SHP77 (cell line): ENCODE results near the gene ZNF414.

Experiments
- DNase-seq, 2 experiments: peaks; one replicate each; lab custom pipeline; 2025; lab: John Stamatoyannopoulos, UW

Gene ZNF414

DNA sequence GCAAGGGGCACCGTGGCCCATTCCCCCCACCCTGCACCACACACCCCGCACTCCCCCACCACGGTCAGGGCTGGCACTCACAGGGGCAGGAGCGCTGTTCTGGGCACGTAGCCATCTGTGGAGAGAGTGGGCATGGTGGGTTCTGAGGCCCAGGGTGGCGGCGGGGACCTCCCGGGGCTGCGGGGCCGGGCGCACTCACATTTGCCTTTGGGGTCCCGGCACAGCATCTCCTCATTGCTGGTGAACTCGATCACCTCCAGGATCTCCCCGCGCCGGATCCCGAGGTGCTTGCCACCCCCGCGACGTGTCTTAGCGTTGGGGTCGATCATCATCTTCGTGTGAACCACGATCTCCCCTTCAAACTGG, 23.6 kb downstream of the ZNF414 start:
- no peak for DNase-seq

DNA sequence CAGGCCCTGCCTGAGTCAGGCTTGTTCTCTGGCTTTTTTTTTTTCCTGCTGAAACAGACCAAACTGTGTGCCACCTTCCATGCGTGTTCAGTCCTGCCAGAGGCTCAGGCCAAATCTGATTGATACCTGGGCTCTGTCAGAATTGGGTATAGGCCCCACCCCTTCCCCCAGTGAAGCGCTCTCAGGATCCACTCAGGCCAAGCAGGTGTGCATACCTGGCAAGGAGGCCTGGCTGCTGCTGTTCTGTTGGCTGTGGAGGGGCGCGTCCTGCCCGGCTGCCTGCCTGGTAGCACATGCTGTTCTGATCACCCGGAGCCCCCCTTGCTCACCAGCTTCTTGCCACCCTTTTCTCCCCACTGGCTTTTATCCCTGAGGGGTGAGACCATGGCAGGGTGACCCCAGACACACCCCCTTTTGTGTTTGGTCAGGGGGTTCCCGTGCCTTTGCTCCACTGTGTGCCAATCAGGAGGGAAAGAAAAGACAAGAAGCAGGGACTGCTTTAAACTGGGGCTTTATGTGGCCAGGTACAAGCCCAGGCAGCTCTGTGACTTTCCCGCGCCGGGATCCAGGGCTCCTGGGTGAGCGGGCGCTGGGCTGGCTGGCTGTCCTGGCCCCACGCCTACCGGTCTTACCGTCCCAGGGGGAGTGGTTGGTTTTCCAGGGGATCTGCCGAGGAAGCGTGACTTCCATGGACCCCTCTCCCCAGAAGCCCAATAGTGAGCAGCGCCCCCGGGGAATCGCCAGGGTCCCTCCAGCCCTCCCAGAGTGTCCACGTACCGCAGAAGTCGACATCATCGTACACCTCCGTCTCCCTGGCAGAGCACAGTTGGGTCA, 24.2 kb downstream of the ZNF414 start:
- DNase-seq = no peak

DNA sequence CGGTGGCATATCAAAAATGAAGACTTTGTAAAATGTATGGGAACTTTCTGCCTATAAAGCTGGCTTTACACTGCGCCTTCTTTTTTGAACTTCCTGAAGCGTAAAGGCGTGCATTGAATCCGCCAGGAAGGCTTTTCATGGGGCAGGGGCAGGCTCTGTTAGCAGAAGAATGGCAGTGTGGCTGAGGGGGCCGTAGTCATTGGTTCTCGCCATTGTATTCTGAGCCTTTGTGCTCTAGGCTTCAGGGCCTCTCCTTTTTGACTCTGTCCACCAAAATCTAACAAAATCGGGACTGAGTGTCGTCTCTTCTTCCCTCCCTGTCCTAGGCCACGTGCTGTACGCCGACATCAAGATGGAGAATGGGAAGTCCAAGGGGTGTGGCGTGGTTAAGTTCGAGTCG, 25.6 kb downstream of the ZNF414 start:
- DNase-seq = no peak

DNA sequence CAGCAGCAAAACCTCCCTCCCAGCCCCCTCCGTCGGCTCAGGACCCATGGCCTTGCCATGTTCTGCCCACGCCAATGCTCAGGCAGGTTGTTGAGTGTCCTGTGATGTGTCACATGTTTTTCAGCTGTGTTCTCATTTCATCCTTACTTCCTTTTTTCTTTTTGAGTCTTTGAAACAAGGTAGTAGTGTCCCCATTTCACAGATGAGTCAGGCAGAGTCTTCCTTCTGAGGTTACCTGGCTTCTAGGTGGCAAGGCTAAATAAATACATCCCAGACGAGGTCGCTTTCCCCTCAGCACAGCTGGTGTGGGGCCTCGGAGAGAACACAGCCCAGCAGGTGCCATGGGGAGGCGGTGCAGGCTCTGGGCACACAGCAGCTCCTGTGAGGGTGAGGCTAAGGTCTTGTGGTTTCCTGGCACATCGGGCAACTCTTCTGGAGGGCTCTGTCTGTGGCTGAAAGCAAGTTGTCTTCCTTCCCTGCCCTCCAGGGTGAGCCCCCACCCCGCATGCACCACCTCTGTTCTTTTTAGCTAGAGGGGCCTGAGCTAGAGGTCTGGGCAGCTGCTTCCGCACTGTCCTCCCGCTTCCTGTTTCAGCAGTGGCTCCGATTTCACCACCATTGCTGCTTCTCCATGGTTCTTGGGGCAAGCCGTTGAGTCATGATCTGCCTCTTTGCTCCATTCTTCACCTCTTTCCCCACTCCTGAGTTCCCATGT, 26.7 kb downstream of the ZNF414 start:
- DNase-seq = no peak

DNA sequence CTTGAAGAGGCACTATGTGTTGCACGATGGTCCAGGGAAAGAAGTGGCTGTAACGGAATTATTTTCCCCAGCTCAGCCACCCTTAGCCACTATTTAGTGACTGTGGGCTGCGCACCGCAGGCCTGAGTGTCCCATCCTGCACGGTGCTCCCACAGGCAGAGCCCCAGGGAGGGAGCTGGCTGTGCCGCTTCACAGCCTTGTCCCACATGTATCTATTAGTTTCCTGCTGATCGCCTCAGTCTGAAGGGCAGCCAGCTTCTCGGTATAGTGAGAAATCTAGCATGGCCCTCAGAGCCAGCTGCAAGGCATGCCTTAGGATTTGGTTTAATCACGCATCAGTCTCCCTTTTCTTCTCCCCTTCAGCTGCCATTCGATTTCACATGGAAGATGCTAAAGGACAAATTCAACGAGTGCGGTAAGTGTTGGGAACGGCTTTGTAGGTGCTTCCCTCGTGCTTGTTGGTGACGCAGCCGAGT, 27.3 kb downstream of the ZNF414 start:
- no peak for DNase-seq

DNA sequence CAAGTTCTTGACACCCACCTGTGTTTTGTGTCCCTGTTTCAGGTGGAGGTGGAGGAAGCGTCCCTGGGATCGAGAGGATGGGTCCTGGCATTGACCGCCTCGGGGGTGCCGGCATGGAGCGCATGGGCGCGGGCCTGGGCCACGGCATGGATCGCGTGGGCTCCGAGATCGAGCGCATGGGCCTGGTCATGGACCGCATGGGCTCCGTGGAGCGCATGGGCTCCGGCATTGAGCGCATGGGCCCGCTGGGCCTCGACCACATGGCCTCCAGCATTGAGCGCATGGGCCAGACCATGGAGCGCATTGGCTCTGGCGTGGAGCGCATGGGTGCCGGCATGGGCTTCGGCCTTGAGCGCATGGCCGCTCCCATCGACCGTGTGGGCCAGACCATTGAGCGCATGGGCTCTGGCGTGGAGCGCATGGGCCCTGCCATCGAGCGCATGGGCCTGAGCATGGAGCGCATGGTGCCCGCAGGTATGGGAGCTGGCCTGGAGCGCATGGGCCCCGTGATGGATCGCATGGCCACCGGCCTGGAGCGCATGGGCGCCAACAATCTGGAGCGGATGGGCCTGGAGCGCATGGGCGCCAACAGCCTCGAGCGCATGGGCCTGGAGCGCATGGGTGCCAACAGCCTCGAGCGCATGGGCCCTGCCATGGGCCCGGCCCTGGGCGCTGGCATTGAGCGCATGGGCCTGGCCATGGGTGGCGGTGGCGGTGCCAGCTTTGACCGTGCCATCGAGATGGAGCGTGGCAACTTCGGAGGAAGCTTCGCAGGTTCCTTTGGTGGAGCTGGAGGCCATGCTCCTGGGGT, 28.2 kb downstream of the ZNF414 start:
- no peak for DNase-seq

DNA sequence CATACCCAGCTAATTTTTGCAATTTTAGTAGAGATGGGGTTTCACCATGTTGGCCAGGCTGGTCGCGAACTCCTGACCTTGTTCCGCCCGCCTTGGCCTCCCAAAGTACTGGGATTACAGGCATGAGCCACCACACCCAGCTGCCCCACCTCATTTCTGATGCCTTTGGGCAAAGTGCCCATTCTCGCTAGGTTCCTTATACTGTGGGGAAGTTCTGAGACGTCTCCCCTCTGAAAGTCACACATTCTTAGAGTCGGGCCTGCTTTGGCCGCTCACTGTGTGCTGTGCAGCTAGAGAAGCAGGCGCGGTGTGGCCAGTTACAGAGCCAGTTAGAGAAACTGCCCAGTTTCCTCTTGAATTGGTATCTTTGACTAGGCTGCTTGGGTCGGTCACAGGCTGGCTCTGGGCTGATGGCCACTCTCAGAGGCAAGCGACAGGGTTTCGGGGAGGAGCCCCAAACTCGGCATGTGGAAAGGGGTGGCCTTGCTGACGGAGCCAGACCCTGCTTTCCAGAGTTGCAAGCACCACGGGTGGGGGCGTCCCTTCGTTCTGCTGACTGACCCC, 29.6 kb downstream of the ZNF414 start:
- DNase-seq = no peak

DNA sequence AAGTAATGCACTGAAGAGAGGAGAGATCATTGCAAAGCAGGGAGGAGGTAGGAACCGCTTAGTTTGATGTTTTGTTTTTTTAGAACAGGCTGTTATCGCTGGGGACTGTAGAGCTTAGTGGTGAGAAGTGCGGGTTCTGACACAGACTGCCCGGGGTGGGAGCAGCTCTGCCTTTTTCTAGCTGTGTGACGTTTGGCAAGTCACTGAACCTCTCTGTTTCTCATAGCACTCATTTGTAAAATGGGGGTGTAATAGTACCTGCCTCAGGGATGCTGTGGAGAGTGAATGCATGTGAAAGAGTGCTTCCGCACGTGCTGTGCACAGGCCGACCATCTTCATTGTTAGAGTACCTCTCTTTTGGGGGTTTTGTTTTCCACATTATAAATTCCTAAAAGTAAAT, 30.8 kb downstream of the ZNF414 start:
- DNase-seq = no peak

DNA sequence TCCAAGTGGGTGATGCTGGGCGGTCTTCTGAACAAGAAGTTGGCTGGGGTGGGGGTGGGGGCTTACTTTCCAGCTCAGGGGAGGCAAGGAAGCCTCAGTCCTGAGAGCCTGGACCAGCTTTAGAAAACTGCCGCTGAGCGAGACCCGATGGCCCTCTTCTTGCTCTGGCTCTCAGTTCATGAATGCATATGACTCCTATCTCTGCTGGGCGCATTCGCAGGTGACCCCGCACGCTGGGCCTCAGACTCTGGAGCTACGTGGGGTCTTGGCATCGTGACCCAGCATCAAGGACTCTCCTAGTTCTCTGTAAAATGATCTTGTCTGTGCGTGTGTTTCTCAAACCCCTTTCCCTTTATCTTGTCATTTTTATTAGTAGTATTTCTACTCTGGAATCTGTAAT, 31.3 kb downstream of the ZNF414 start:
- no peak for DNase-seq

DNA sequence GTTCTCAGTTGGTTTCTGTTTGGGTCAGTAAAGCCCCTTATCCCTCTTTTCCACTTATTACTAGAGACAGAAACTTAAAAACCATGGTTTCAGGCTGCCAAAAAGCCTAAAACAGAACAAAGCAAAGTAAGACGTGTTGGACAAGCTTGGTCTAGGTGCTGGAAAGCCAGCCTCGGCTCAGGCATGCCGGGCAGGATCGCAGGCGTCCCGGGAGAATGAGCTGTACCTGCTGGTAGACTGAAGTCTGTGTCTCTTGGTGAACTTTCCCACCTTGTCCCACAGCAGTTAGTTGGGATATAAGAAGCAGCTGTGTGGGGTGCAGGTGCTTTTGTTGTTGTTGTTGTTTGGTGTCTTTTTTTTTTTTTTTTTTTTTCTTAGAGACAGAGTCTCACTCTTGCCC, 32.4 kb downstream of the ZNF414 start:
- no peak for DNase-seq

DNA sequence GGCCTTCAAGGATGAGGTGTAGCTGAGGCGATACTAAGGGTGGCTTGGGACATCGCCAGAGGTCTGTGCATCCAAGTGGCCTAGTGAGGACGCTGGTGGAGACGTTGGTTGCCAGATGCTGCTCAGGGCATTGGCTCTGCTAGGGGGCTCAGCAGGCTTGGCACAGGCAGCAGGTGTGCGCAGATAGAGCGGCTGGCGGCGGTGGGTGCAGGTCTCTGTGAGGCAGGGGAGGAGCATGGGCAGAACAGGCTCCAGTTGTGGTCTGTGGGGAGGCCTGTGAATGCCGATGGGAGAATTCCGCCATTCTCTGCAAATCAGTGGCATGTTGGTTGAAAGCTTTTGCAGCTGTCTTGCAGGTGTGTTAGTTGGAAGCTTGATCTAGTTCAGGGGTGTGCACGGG, 32.8 kb downstream of the ZNF414 start:
- DNase-seq = no peak

DNA sequence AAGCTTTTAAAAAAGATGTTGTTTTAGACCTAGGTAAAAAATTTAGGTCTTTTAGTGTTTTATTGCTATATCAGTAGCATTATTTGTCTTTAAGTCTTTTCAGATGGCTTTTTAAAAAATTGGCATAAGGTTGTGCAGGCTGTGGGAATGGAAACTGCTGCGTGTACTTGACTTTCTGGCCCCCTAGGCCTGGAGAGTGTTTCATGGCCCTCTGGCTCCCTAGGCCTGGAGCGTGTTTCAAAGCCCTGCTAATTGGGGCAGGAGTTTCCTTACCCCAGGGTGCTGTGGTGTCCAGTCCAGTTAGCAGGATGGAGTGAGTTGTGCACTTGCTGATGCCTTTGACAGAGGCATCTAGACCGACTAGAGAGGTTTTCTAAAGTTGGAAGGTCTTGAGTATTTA, 35.4 kb downstream of the ZNF414 start:
- DNase-seq = no peak

DNA sequence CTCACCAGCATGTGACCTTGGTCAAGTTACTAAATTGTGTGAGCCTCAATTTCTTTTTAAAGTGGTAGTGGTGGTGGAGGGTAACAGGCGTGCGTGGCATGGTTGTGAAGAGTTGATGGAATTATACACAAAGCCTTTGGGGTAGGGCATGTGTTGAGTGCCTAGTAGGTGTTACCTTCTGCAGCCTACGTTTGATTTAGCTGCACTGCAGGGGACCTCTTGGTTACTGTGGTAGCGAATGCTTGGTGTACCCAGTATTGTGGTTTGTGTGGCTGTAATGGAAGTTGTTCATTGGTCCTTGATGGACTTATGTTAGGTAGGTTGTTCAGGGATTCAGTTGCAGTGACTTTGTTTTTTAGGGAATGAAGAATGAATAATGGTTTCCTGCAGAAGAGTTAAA, 36.1 kb downstream of the ZNF414 start:
- no peak for DNase-seq

DNA sequence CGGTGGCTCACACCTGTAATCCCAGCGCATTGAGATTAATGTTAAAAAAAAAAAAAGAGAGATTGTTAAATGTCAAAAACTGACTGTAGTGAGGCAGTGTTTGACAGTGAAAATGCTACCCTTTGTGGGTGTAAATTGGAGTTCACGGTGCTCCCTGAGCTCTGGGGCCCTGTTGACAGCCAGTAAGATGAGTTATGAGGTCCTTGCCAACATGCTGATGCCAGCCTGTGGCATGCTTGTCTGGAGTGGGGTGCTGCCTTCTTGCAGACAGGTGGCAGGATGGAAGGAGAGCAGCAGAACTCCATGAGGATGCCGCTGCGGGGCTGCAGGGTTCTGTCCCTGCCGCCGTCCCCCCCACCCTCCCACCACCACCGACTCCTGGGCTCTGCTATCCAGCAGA, 37.4 kb downstream of the ZNF414 start:
- DNase-seq = no peak

DNA sequence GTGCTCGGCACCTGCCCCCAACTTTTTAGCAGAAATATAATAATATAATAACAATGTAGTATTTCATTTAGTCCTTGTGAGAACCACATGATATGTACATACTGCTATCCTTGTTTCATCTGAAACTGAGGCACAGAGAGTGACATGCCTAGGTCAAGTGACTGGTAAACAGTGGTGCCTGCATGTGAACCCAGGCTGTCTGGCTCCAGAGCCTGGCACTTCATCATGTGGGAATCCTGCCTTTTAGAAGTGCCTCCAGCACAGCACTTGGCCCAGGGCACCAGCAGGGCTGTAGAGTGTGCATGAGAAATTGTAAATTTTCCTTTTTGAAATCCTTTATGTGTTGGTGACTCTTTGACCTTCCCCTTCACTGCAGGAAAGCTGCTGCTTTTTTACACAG, 39.0 kb downstream of the ZNF414 start:
- no peak for DNase-seq

DNA sequence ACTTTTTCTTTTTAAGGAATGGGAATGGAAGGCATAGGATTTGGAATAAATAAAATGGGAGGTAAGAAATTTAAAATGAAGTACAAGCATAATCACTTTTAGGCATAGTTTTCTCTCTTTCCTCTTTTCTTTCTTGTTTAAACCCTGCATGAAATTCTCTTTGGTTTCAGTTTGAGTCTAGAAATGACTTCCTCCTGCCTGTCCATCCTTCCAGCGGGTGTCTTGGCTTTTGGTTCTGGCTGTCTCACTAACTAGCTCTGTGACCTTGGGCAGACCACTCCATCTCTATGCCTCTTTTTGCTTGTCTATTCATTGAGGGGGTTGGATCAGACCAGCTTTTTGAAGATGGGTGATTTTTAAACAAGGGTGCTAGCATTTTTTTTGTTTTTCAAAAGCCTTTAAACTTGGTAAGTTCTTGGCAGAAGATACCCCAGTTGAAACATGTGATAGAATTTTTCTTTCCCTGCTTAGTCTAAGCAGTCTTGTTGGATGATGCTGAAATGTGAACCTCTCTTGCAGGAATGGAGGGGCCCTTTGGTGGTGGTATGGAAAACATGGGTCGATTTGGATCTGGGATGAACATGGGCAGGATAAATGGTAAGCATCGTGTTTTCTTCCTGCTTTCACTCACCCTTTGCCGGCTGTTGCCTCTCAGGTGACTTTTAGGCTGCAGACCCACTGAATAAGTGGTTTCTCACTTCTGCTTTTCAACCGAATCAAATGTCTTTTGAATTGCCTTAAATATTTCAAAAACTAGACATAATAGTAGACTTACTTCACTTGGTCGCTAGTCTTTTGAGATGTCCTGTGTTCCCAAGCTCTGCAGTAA, 40.1 kb downstream of the ZNF414 start:
- DNase-seq = no peak

DNA sequence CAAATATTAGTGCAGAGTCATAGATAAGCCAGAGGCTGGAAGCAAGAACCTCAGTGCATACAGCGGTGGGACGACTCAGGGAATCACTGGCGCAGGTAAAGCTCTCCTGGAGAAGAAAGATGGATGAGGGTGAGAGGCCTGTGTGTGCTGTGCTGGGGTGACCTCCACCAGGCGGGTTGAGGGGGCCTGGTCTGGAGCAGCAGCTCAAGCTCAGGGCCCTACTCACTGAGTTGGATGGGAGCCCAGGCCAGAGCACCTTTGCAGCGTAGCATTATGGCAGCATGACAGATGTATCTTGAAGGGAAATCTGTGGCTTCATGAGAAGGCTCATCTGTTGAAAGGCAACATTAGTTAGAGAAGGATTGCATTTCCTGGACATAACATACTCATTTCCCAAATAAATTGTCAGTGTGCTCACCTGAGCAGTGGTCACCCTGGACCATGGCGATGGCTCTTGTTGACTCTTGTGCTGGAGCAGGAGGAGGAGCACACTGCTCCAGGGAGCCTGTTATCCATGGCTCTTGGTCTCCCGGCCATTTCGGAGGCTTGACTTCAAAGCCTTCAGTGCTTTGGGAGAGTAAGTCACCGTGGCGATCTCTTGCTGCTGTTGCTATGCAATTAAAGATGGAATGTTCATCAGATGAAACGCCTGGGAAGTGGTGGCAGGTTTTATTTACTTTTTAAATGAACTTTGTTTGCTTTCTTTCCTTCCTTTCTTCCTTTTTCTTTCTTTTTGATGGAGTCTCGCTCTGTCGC, 44.2 kb downstream of the ZNF414 start:
- DNase-seq = no peak

DNA sequence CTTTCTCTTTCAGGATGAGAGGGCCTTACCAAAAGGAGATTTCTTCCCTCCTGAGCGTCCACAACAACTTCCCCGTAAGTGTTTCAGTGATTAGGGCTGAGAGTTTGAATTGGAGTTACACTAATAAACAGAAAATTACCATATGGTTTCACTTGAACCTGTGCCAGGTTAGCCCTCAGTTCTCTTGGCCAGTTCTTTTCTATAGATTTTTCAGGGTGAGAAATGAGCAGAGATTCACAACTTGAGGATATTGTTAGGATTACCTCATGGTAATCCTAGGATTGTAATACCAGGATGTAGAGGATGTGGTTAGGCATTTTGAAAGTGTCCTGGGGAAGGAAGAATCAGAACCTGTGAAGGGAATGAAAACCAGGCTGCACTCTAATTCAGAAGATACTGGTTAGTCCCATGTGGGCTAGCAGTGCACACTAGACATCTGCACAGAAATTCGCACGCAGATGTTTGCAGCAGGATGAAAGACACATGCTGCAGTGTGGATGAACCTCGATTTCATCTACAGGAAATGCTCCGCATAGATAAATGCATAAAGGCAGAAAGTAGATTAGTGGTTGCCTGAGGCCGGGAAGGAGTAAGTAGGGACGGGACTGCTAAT, 45.1 kb downstream of the ZNF414 start:
- DNase-seq = no peak

DNA sequence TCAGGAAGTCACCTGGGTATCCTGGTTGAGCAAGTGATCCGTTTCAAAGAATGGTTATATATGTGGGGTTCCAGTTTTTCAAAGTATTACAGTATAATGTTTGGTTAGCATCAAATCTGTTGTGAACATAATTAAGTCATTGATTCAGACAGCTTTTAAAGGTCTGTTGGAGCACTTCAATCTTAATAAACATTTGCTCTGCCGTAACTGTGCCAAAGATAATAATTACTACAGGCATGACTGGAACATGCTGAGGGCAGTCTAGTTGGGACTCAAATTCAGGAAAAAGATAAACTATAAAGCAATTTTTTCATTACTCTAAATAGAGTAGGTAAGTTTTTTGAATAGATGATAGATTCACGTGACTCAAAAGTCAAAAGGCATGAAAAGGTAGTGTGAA, 45.8 kb downstream of the ZNF414 start:
- DNase-seq = no peak

DNA sequence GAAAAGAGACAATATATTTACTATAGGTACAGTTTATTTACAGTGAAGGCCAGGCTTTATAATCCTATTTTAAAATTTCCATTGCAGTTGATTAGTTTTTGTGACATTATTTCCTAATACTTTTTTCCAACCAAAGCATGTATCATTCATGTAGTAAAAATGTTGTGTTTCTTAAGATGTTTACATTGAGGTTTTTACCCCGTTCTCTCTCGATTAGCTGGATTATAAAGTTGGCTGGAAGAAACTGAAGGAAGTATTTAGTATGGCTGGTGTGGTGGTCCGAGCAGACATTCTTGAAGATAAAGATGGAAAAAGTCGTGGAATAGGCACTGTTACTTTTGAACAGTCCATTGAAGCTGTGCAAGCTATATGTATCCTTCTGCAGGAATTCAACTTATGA, 47.9 kb downstream of the ZNF414 start:
- DNase-seq = no peak
